ENCODE data around the gene VPS11.

Gene VPS11

DNA sequence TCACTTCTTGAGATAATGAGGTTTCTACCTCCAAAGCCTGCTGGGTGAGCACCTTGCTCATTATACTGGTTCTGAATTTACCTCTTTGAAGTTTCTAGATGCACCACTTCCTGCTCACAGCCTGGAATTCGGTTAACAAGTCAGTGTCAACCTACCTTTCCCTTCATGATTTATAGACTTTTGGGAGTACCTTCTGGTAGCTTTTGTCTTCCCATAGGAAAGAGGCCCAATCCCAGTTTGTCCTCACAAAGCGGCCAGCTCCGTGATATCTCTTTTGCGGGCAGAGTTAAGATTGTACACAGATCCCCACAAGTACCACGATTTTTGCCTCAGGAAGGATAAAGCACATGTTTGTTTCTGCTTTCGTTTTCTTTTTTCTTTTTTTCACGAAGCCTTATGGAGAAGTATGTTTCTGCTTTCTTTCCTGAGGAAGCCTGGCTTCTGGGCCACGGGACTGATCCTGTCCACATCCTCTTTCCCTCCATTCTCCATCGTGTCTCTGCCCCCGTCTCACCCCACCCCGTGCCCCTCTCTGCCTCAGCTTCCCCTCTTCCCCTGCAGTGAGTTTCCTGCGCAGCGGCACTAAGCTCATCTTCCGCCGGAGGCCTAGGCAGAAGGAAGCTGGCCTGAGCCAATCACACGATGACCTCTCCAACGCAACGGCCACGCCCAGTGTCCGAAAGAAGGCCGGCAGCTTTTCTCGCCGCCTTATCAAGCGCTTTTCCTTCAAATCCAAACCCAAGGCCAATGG, 48.0 kb downstream of the VPS11 start:
- Histone ChIP-seq H3K9ac (ENCODE audit: low read length) (no peak overlapping the region), H3K4me1 (ENCODE audit: control insufficient read depth, insufficient read depth, low read length) (peaks cover 8% of the 10 kb centered on the region), H3K27ac (ENCODE audit: low read depth, low read length) (no peak overlapping the region), H3K27me3 (ENCODE audit: control insufficient read depth, insufficient read depth, low read length) (no peaks in the 10 kb centered on the region), H3K4me3 (ENCODE audit: low read depth, low read length) (no peak overlapping the region), H3K36me3 (ENCODE audit: control insufficient read depth, insufficient read depth, low read length) (0 out of 2 replicates have a peak, but pooled peaks cover 8% of the 10 kb centered on the region), H3K9me3 (ENCODE audit: control insufficient read depth, insufficient read depth, low read depth, low read length) (no peaks in the 10 kb centered on the region)

DNA sequence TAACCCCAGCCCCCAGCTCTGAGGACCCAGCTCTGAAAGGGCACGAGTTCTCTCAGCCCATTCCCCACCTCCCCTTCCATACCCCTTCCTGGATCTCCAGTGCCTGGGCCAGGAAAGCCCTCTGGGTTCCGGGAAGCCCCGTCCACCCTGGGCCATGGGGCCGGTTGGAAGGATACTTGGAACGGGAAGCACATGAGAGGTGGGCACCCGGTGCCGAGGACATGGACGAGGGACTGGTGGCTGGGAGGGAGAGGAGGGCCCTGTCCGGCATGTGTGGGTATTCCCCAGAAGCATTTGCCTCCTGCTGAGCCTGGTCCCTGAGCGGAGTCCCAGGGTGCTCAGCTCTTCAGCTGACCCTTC, 48.6 kb downstream of the VPS11 start:
- Histone ChIP-seq H3K4me3 (ENCODE audit: low read depth, low read length) (no peak overlapping the region), H3K4me1 (ENCODE audit: control insufficient read depth, insufficient read depth, low read length) (peaks cover 11% of the 10 kb centered on the region), H3K36me3 (ENCODE audit: control insufficient read depth, insufficient read depth, low read length) (0 out of 2 replicates have a peak, but pooled peaks cover 3% of the 10 kb centered on the region), H3K27ac (ENCODE audit: low read depth, low read length) (no peak overlapping the region), H3K9me3 (ENCODE audit: control insufficient read depth, insufficient read depth, low read depth, low read length) (no peaks in the 10 kb centered on the region), H3K9ac (ENCODE audit: low read length) (no peak overlapping the region), H3K27me3 (ENCODE audit: control insufficient read depth, insufficient read depth, low read length) (no peaks in the 10 kb centered on the region)

DNA sequence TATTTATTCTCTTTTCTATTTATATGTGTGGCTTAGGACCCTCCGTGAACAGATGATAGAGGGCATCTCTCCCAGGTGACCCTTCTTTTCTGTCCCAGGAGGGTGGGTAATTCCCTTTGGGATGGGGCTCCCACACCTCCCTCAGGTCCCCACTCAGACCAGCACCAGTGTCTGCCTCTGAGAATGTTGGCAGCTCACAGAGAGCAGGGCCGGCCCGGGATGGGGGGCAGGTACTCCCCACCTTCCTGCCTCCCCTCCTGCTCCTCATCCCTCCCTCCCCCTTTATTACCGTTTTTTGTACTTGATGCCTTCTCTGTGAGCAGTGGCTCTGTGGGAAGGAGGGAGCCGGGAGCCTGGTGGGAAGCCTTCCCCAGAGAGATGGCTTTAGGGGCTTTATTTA, 49.0 kb downstream of the VPS11 start:
- peaks cover 11% of the 10 kb centered on the region for H3K4me1 ChIP-seq (ENCODE audit: control insufficient read depth, insufficient read depth, low read length)
- H3K4me3 ChIP-seq (ENCODE audit: low read depth, low read length), result no peak overlapping the region
- no peaks in the 10 kb centered on the region for H3K27me3 ChIP-seq (ENCODE audit: control insufficient read depth, insufficient read depth, low read length)
- H3K36me3 ChIP-seq (ENCODE audit: control insufficient read depth, insufficient read depth, low read length), result 0 out of 2 replicates have a peak, but pooled peaks cover 3% of the 10 kb centered on the region
- no peak overlapping the region for H3K27ac ChIP-seq (ENCODE audit: low read depth, low read length)
- no peak overlapping the region for H3K9ac ChIP-seq (ENCODE audit: low read length)
- H3K9me3 ChIP-seq (ENCODE audit: control insufficient read depth, insufficient read depth, low read depth, low read length), result no peaks in the 10 kb centered on the region

DNA sequence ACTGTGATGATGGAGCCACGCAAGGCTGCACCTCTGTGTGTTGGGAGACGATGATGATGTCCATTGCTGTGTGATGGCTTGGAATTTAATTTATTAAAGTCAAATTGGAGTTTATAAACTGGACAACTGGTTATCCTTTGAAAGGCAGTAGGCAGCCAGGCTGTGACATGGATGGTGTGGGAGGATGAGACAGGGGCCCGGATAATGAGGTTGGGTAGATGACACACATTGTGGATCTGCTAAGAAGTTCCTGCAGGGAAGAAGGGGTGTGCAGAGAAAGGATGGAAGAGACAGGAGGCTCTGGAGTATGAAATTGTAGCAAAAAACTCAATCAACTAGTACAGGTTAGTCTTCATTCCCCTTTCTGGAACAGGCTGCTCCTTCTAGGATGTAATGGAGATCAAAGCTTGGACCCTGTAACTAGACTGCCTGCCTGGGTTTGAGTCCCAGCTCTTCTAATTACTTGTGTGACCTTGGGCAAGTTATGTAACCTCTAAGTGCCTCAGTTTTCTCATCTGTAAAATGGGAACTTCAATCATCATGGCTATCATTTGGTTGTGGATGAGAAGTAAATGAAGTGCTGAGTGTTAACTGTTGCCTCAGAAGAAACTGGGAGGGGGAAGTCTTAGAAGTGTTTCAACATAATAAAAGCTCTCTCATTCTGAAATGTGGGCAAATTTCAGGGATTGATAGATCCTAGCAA, 49.5 kb downstream of the VPS11 start:
- Histone ChIP-seq H3K9ac (ENCODE audit: low read length) (no peak overlapping the region), H3K27ac (ENCODE audit: low read depth, low read length) (no peak overlapping the region), H3K36me3 (ENCODE audit: control insufficient read depth, insufficient read depth, low read length) (0 out of 2 replicates have a peak, but pooled peaks cover 3% of the 10 kb centered on the region), H3K4me3 (ENCODE audit: low read depth, low read length) (no peak overlapping the region), H3K27me3 (ENCODE audit: control insufficient read depth, insufficient read depth, low read length) (no peaks in the 10 kb centered on the region), H3K9me3 (ENCODE audit: control insufficient read depth, insufficient read depth, low read depth, low read length) (no peaks in the 10 kb centered on the region), H3K4me1 (ENCODE audit: control insufficient read depth, insufficient read depth, low read length) (peaks cover 13% of the 10 kb centered on the region)

DNA sequence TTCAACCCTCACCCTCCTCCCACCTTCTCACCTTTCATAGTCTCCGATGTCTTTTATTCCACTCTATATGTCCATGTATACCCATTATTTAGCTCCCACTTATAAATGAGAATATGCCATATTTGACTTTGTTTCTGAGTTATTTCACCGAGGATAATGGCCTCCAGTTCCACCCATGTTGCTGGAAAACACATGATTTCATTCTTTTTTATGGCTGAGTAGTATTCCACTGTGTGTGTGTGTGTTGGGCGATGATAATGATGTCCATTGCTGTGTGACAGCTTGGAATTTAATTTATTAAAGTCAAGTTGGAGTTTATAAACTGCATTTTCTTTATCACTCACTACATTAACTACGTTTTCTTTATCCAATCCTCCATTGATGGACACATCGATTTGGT, 50.6 kb downstream of the VPS11 start:
- Histone ChIP-seq H3K9me3 (ENCODE audit: control insufficient read depth, insufficient read depth, low read depth, low read length) (no peaks in the 10 kb centered on the region), H3K4me1 (ENCODE audit: control insufficient read depth, insufficient read depth, low read length) (peaks cover 17% of the 10 kb centered on the region), H3K4me3 (ENCODE audit: low read depth, low read length) (no peak overlapping the region), H3K27me3 (ENCODE audit: control insufficient read depth, insufficient read depth, low read length) (no peaks in the 10 kb centered on the region), H3K36me3 (ENCODE audit: control insufficient read depth, insufficient read depth, low read length) (no peaks in the 10 kb centered on the region), H3K9ac (ENCODE audit: low read length) (no peak overlapping the region), H3K27ac (ENCODE audit: low read depth, low read length) (no peak overlapping the region)

DNA sequence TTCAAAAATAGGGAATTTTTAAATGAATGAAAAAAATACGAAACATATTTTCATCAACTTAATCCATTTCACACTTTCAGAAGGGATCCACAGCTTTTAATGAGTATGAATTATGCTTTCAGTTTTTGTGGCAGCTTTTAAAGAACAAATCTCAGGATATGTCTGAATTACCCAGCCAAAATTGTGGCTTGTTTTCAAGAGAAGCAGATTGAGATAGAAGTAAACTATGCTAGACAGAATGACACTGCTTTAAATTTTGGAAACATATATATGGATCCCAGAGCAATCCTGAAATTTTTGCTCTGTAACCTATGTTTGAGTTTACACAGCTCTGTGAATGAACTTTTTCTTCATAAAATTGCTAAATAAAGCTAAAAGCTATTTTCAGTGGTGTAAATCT, 51.3 kb downstream of the VPS11 start:
- H3K36me3 ChIP-seq (ENCODE audit: control insufficient read depth, insufficient read depth, low read length), result peaks cover 3% of the 10 kb centered on the region

DNA sequence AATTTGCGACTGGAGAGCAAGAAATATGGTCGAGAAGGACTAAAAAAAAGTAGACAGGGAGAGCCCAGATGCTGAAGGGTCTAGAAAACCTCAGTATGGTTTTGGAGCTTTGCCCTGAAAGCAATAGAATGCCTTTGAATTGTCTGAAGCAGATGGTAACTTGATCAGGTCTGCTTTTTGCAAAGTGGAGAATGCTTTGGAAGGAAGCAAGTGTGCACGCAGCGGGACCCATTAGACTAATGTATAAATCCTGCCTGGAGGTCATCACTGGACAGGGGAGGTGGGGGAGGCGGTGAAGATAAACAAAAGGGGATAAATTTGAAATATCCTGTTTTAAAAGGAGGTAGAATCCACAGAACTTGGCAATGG, 53.0 kb downstream of the VPS11 start:
- Histone ChIP-seq H3K9ac (ENCODE audit: low read length) (peak overlapping the region; percentile 69), H3K4me1 (ENCODE audit: control insufficient read depth, insufficient read depth, low read length) (peaks cover 17% of the 10 kb centered on the region), H3K4me3 (ENCODE audit: low read depth, low read length) (peak overlapping the region; percentile 65), H3K36me3 (ENCODE audit: control insufficient read depth, insufficient read depth, low read length) (peaks cover 9% of the 10 kb centered on the region), H3K9me3 (ENCODE audit: control insufficient read depth, insufficient read depth, low read depth, low read length) (no peaks in the 10 kb centered on the region), H3K27me3 (ENCODE audit: control insufficient read depth, insufficient read depth, low read length) (no peaks in the 10 kb centered on the region), H3K27ac (ENCODE audit: low read depth, low read length) (no peak overlapping the region)

More for the DNA sequence above, 51.3 kb downstream of the VPS11 start:
- Histone ChIP-seq H3K9me3 (ENCODE audit: control insufficient read depth, insufficient read depth, low read depth, low read length) (no peaks in the 10 kb centered on the region), H3K27ac (ENCODE audit: low read depth, low read length) (no peak overlapping the region), H3K27me3 (ENCODE audit: control insufficient read depth, insufficient read depth, low read length) (no peaks in the 10 kb centered on the region), H3K4me1 (ENCODE audit: control insufficient read depth, insufficient read depth, low read length) (peaks cover 17% of the 10 kb centered on the region), H3K9ac (ENCODE audit: low read length) (no peak overlapping the region), H3K4me3 (ENCODE audit: low read depth, low read length) (no peak overlapping the region)

DNA sequence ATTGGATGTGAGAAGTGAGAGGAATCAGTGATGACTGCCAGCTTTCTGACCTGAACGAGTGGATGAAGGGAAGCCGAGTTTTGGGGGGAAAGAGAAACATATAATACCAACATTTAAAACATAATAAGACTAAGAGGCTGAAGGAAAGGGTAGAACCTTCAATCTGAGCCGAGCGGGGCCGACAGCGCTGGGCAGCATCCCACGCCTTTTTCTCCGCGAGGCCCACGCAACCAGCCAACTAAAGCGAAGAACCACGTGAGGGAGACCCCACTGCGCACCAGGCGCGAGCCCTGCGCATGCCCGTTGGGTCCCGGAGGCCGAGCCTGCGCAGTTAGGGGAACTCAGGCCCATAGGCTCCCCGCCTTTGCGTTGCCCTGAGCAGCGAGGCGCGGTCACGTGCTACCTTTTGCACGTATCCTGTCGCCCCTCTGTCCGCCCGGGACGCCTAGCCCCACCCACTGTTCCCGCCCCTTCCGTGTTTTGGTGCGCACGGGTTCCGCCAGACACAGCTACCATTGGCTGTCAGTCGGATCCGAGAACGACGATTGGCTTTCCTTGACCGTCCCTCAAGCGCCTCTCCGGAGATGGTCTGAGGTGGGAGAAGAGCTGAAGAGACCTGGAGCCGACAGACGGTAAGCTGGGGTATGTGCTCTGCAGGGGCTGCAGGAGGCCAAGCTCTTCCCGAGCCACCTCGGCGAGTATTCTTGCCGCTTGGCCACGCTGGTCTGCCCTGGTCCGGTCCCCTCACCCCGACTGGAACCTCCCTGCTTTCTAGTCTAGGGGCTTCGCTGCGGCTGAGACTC, 53.6 kb downstream of the VPS11 start, which contains the start of gene HINFP:
HINFP (plus strand) TSS at position 573 of the 803 bp plus-strand sequence. CDS start 5,365 bp downstream, outside the sequence.
- peaks cover 9% of the 10 kb centered on the region for H3K36me3 ChIP-seq (ENCODE audit: control insufficient read depth, insufficient read depth, low read length)
- no peaks in the 10 kb centered on the region for H3K27me3 ChIP-seq (ENCODE audit: control insufficient read depth, insufficient read depth, low read length)
- H3K9ac ChIP-seq (ENCODE audit: low read length), result peak within 1 kb of the TSS; percentile 93
- no peaks in the 10 kb centered on the region for H3K9me3 ChIP-seq (ENCODE audit: control insufficient read depth, insufficient read depth, low read depth, low read length)
- peaks cover 14% of the 10 kb centered on the region for H3K4me1 ChIP-seq (ENCODE audit: control insufficient read depth, insufficient read depth, low read length)
- H3K27ac ChIP-seq (ENCODE audit: low read depth, low read length), result peak within 1 kb of the TSS; percentile 66; the same call in 1 of the 2 replicates
- peak within 1 kb of the TSS; percentile 96 for H3K4me3 ChIP-seq (ENCODE audit: low read depth, low read length)

DNA sequence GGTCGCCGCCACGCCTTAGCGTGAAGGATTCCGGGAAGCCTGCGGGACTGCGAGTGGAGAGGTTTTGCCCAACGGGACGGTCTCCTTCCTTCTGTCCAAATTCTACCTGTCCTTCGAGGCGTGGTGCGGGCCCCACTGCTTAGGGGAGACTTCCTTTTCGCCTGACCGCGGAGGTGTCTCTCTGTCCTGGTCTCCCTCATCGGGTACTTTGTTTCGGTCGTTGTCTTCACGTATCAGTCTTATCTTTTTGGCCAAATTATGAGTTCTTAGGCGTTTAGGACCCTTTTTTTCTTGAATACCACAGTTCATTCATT, 54.1 kb downstream of the VPS11 start:
- Histone ChIP-seq H3K4me1 (ENCODE audit: control insufficient read depth, insufficient read depth, low read length) (peaks cover 14% of the 10 kb centered on the region; the same call in 1 of the 2 replicates), H3K9me3 (ENCODE audit: control insufficient read depth, insufficient read depth, low read depth, low read length) (no peaks in the 10 kb centered on the region), H3K9ac (ENCODE audit: low read length) (peak overlapping the region; percentile 93), H3K27ac (ENCODE audit: low read depth, low read length) (peak overlapping the region; percentile 66; the same call in 1 of the 2 replicates), H3K36me3 (ENCODE audit: control insufficient read depth, insufficient read depth, low read length) (peaks cover 13% of the 10 kb centered on the region), H3K27me3 (ENCODE audit: control insufficient read depth, insufficient read depth, low read length) (no peaks in the 10 kb centered on the region), H3K4me3 (ENCODE audit: low read depth, low read length) (peak overlapping the region; percentile 96)

DNA sequence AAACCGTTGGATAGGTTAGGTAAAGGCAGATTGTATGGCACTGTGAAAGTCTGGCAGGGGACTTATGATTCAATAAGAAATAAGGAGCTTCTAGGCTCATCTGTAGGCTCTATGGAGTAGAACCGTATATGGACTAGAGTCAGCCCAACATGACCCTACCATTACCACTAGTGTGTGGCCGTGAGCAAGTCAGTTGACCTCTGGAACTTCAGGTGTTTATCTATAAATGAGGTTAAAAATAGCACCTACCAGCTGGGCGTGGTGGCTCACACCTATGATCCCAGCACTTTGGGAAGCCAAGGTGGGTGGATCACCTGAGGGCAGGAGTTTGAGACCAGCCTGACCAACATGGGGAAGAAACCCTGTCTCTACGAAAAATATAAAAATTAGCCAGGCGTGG, 58.2 kb downstream of the VPS11 start:
- H3K9ac ChIP-seq (ENCODE audit: low read length), result no peak overlapping the region
- H3K27ac ChIP-seq (ENCODE audit: low read depth, low read length), result no peak overlapping the region

More for the DNA sequence above, 58.2 kb downstream of the VPS11 start:
- Histone ChIP-seq H3K9me3 (ENCODE audit: control insufficient read depth, insufficient read depth, low read depth, low read length) (no peaks in the 10 kb centered on the region), H3K4me3 (ENCODE audit: low read depth, low read length) (no peak overlapping the region), H3K4me1 (ENCODE audit: control insufficient read depth, insufficient read depth, low read length) (peaks cover 7% of the 10 kb centered on the region; the same call in 1 of the 2 replicates), H3K27me3 (ENCODE audit: control insufficient read depth, insufficient read depth, low read length) (no peaks in the 10 kb centered on the region), H3K36me3 (ENCODE audit: control insufficient read depth, insufficient read depth, low read length) (peaks cover 36% of the 10 kb centered on the region)

Data from HUES6 (cell line).